ENCODE results near the gene NRP1. TPM values are rescaled to one million over a fixed set of nuclear protein-coding genes. Genes with fewer than 3 reads are reported as not detected.
"Not testable (repeated sequence)": the region's sequence is repeated elsewhere in the genome, so short reads cannot be mapped to it uniquely, and the experiment has no call there.

Gene NRP1
- total RNA-seq, 1 experiment from 2014 or later: 18.1 TPM

- in situ Hi-C loops (cut with HindIII; ENCODE audit: low pct_unique_long_range_greater_than_20kb, low sequenced_read_pairs): no loop called here
- peak; percentile 99 for DNase-seq (ENCODE audit: low read depth)
Observed at GRCh38 chr10:33155720-33156638, 178.5 kb downstream of the NRP1 start.

- in situ Hi-C loops (cut with HindIII; ENCODE audit: low pct_unique_long_range_greater_than_20kb, low sequenced_read_pairs): no loop called here
- DNase-seq (ENCODE audit: low read depth): no peak
Observed at GRCh38 chr10:33154590-33154989, 179.9 kb downstream of the NRP1 start.

- in situ Hi-C loops (cut with HindIII; ENCODE audit: low pct_unique_long_range_greater_than_20kb, low sequenced_read_pairs): no loop called here
- no peak for DNase-seq (ENCODE audit: low read depth)
Observed at GRCh38 chr10:33153968-33154327, 180.5 kb downstream of the NRP1 start.

GRCh38 chr10:33153251-33153967, 181.1 kb downstream of the NRP1 start:
- in situ Hi-C loops (cut with HindIII; ENCODE audit: low pct_unique_long_range_greater_than_20kb, low sequenced_read_pairs): no loop called here
- no peak for DNase-seq (ENCODE audit: low read depth)

- DNase-seq (ENCODE audit: low read depth): no peak
- in situ Hi-C loops (cut with HindIII; ENCODE audit: low pct_unique_long_range_greater_than_20kb, low sequenced_read_pairs): no loop called here
Observed at GRCh38 chr10:33152750-33153149, 181.7 kb downstream of the NRP1 start.

- no peak for DNase-seq (ENCODE audit: low read depth)
- in situ Hi-C loops (cut with HindIII; ENCODE audit: low pct_unique_long_range_greater_than_20kb, low sequenced_read_pairs): no loop called here
Observed at GRCh38 chr10:33152146-33152545, 182.3 kb downstream of the NRP1 start.

- no peak for DNase-seq (ENCODE audit: low read depth)
- in situ Hi-C loops (cut with HindIII; ENCODE audit: low pct_unique_long_range_greater_than_20kb, low sequenced_read_pairs): no loop called here
Observed at GRCh38 chr10:33151344-33151864, 183.1 kb downstream of the NRP1 start.

- in situ Hi-C loops (cut with HindIII; ENCODE audit: low pct_unique_long_range_greater_than_20kb, low sequenced_read_pairs): no loop called here
Observed at GRCh38 chr10:33150889-33151288, 183.6 kb downstream of the NRP1 start.

GRCh38 chr10:33150146-33150545, 184.3 kb downstream of the NRP1 start:
- in situ Hi-C loops (cut with HindIII; ENCODE audit: low pct_unique_long_range_greater_than_20kb, low sequenced_read_pairs): no loop called here
- DNase-seq (ENCODE audit: low read depth): no peak

More at GRCh38 chr10:33150889-33151288, 183.6 kb downstream of the NRP1 start:
- DNase-seq (ENCODE audit: low read depth): no peak

- in situ Hi-C loops (cut with HindIII; ENCODE audit: low pct_unique_long_range_greater_than_20kb, low sequenced_read_pairs): no loop called here
- no peak for DNase-seq (ENCODE audit: low read depth)
Observed at GRCh38 chr10:33147013-33147310, 187.5 kb downstream of the NRP1 start.

- DNase-seq (ENCODE audit: low read depth): no peak
- in situ Hi-C loops (cut with HindIII; ENCODE audit: low pct_unique_long_range_greater_than_20kb, low sequenced_read_pairs): no loop called here
Observed at GRCh38 chr10:33146189-33147012, 188.1 kb downstream of the NRP1 start.

GRCh38 chr10:33145451-33146188, 188.8 kb downstream of the NRP1 start:
- no peak for DNase-seq (ENCODE audit: low read depth)
- in situ Hi-C loops (cut with HindIII; ENCODE audit: low pct_unique_long_range_greater_than_20kb, low sequenced_read_pairs): no loop called here

- DNase-seq (ENCODE audit: low read depth): no peak
- in situ Hi-C loops (cut with HindIII; ENCODE audit: low pct_unique_long_range_greater_than_20kb, low sequenced_read_pairs): no loop called here
Observed at GRCh38 chr10:33143160-33143728, 191.2 kb downstream of the NRP1 start.

- no peak for DNase-seq (ENCODE audit: low read depth)
- in situ Hi-C loops (cut with HindIII; ENCODE audit: low pct_unique_long_range_greater_than_20kb, low sequenced_read_pairs): no loop called here
Observed at GRCh38 chr10:33142295-33142694, 192.2 kb downstream of the NRP1 start.

GRCh38 chr10:33141251-33141650, 193.2 kb downstream of the NRP1 start:
- in situ Hi-C loops (cut with HindIII; ENCODE audit: low pct_unique_long_range_greater_than_20kb, low sequenced_read_pairs): no loop called here
- DNase-seq (ENCODE audit: low read depth): no peak

GRCh38 chr10:33139181-33139646, 195.3 kb downstream of the NRP1 start:
- no peak for DNase-seq (ENCODE audit: low read depth)
- in situ Hi-C loops (cut with HindIII; ENCODE audit: low pct_unique_long_range_greater_than_20kb, low sequenced_read_pairs): no loop called here

GRCh38 chr10:33138686-33139085, 195.8 kb downstream of the NRP1 start:
- DNase-seq (ENCODE audit: low read depth); in situ Hi-C loops (cut with HindIII; ENCODE audit: low pct_unique_long_range_greater_than_20kb, low sequenced_read_pairs): not testable (repeated sequence)

Data from Caki2 (cell line).